ENCODE measurements around the gene RBP3. TPM values are rescaled to one million over a fixed set of nuclear protein-coding genes. Genes with fewer than 3 reads are reported as not detected.

The RBP3 gene
- total RNA-seq, 5 donors from 2014 or later (not counting 1 experiment from before 2014, with no cell fraction given) = not detected

- no peaks in the 10 kb centered on the region for H3K27me3 Mint-ChIP-seq
- no peaks in the 10 kb centered on the region for H3K4me1 Mint-ChIP-seq
- ChIA-PET CTCF (no interaction called here), POLR2A (no interaction called here)
- H3K36me3 ChIP-seq (ENCODE audit: control insufficient read depth in 2 of 2, extremely low read depth in 1 of 2, insufficient read depth in 1 of 2, low read length in 1 of 2) = no peaks in the 10 kb centered on the region
- no peaks in the 10 kb centered on the region for H3K9me3 ChIP-seq
- WGBS (ENCODE audit: insufficient coverage) = 81% methylated on average over 33 of the region's 36 CpGs
- H3K27me3 ChIP-seq (replicated peaks in 1 of 2; ENCODE audit: control insufficient read depth in 2 of 2, extremely low read depth in 1 of 2, insufficient read depth in 2 of 2, low read length in 1 of 2) = peaks cover 0 to 11% of the 10 kb centered on the region in 2 experiments
- H3K9me3 Mint-ChIP-seq = no peaks in the 10 kb centered on the region
- no peak overlapping the region for H3K27ac Mint-ChIP-seq
- DNase-seq (no peak), ATAC-seq (replicated peaks in 1 of 4) (no peak)
- no peaks in the 10 kb centered on the region for H3K36me3 Mint-ChIP-seq
- no peak overlapping the region for H3K4me3 ChIP-seq (ENCODE audit: control insufficient read depth in 1 of 2, extremely low read depth in 1 of 2, low read length in 1 of 2)
- no peak overlapping the region for H3K27ac ChIP-seq (ENCODE audit: low read length)
- no peak overlapping the region for H3K4me3 Mint-ChIP-seq
- no peaks in the 10 kb centered on the region for H3K4me1 ChIP-seq (ENCODE audit: control insufficient read depth in 1 of 2, extremely low read depth in 1 of 2, insufficient read depth in 2 of 2, low read length in 2 of 2)
Observed at GRCh38 chr10:47348661-47349470, 703 bp downstream of the RBP3 start.

- ATAC-seq (replicated peaks in 1 of 4) (no peak), DNase-seq (no peak)
- Histone ChIP-seq H3K27me3 (replicated peaks in 1 of 2; ENCODE audit: control insufficient read depth in 2 of 2, extremely low read depth in 1 of 2, insufficient read depth in 2 of 2, low read length in 1 of 2) (peaks cover 0 to 11% of the 10 kb centered on the region in 2 experiments), H3K27ac (ENCODE audit: low read length) (no peak overlapping the region), H3K4me1 (ENCODE audit: control insufficient read depth in 1 of 2, extremely low read depth in 1 of 2, insufficient read depth in 2 of 2, low read length in 2 of 2) (no peaks in the 10 kb centered on the region), H3K4me3 (ENCODE audit: control insufficient read depth in 1 of 2, extremely low read depth in 1 of 2, low read length in 1 of 2) (no peak overlapping the region), H3K36me3 (ENCODE audit: control insufficient read depth in 2 of 2, extremely low read depth in 1 of 2, insufficient read depth in 1 of 2, low read length in 1 of 2) (no peaks in the 10 kb centered on the region), H3K9me3 (no peaks in the 10 kb centered on the region)
- no peak overlapping the region for H3K4me3 Mint-ChIP-seq
- WGBS (ENCODE audit: insufficient coverage) = 90% methylated on average over 22 of the region's 22 CpGs
- ChIA-PET CTCF (no interaction called here), POLR2A (no interaction called here)
- no peaks in the 10 kb centered on the region for H3K36me3 Mint-ChIP-seq
- H3K9me3 Mint-ChIP-seq = no peaks in the 10 kb centered on the region
- no peaks in the 10 kb centered on the region for H3K4me1 Mint-ChIP-seq
- H3K27ac Mint-ChIP-seq = no peak overlapping the region
- H3K27me3 Mint-ChIP-seq = no peaks in the 10 kb centered on the region
Observed at GRCh38 chr10:47349516-47349915, 1.4 kb downstream of the RBP3 start.

- WGBS (ENCODE audit: insufficient coverage) = 95% methylated on average over 30 of the region's 31 CpGs
Observed at GRCh38 chr10:47349941-47350371, 1.8 kb downstream of the RBP3 start.

GRCh38 chr10:47350671-47351640 lies 2.8 kb downstream of the RBP3 start:
- Mint-ChIP-seq H3K9me3 (no peaks in the 10 kb centered on the region), H3K27me3 (no peaks in the 10 kb centered on the region), H3K4me1 (no peaks in the 10 kb centered on the region), H3K4me3 (no peak overlapping the region), H3K36me3 (no peaks in the 10 kb centered on the region), H3K27ac (no peak overlapping the region)
- peaks cover 0 to 11% of the 10 kb centered on the region in 2 experiments for H3K27me3 ChIP-seq (replicated peaks in 1 of 2; ENCODE audit: control insufficient read depth in 2 of 2, extremely low read depth in 1 of 2, insufficient read depth in 2 of 2, low read length in 1 of 2)
- no peaks in the 10 kb centered on the region for H3K9me3 ChIP-seq
- CTCF ChIA-PET = no interaction called here
- POLR2A ChIA-PET = no interaction called here
- WGBS (ENCODE audit: insufficient coverage) = 91% methylated on average over 38 of the region's 39 CpGs
- H3K36me3 ChIP-seq (ENCODE audit: control insufficient read depth in 2 of 2, extremely low read depth in 1 of 2, insufficient read depth in 1 of 2, low read length in 1 of 2) = no peaks in the 10 kb centered on the region
- no peak overlapping the region for H3K4me3 ChIP-seq (ENCODE audit: control insufficient read depth in 1 of 2, extremely low read depth in 1 of 2, low read length in 1 of 2)
- H3K27ac ChIP-seq (ENCODE audit: low read length) = no peak overlapping the region
- DNase-seq (no peak), ATAC-seq (replicated peaks in 1 of 4) (no peak)
- no peaks in the 10 kb centered on the region for H3K4me1 ChIP-seq (ENCODE audit: control insufficient read depth in 1 of 2, extremely low read depth in 1 of 2, insufficient read depth in 2 of 2, low read length in 2 of 2)

More at GRCh38 chr10:47349941-47350371, 1.8 kb downstream of the RBP3 start:
- Mint-ChIP-seq H3K4me3 (no peak overlapping the region), H3K9me3 (no peaks in the 10 kb centered on the region), H3K36me3 (no peaks in the 10 kb centered on the region), H3K27ac (no peak overlapping the region), H3K27me3 (no peaks in the 10 kb centered on the region), H3K4me1 (no peaks in the 10 kb centered on the region)
- Histone ChIP-seq H3K4me1 (ENCODE audit: control insufficient read depth in 1 of 2, extremely low read depth in 1 of 2, insufficient read depth in 2 of 2, low read length in 2 of 2) (no peaks in the 10 kb centered on the region), H3K27me3 (replicated peaks in 1 of 2; ENCODE audit: control insufficient read depth in 2 of 2, extremely low read depth in 1 of 2, insufficient read depth in 2 of 2, low read length in 1 of 2) (peaks cover 0 to 11% of the 10 kb centered on the region in 2 experiments), H3K4me3 (ENCODE audit: control insufficient read depth in 1 of 2, extremely low read depth in 1 of 2, low read length in 1 of 2) (no peak overlapping the region), H3K9me3 (no peaks in the 10 kb centered on the region), H3K27ac (ENCODE audit: low read length) (no peak overlapping the region), H3K36me3 (ENCODE audit: control insufficient read depth in 2 of 2, extremely low read depth in 1 of 2, insufficient read depth in 1 of 2, low read length in 1 of 2) (no peaks in the 10 kb centered on the region)
- ChIA-PET POLR2A (no interaction called here), CTCF (no interaction called here)
- DNase-seq (no peak), ATAC-seq (replicated peaks in 1 of 4) (no peak)

GRCh38 chr10:47351899-47352815 lies 4.0 kb downstream of the RBP3 start:
- no peaks in the 10 kb centered on the region for H3K9me3 ChIP-seq
- Mint-ChIP-seq H3K9me3 (no peaks in the 10 kb centered on the region), H3K4me3 (no peak overlapping the region), H3K27me3 (no peaks in the 10 kb centered on the region), H3K4me1 (no peaks in the 10 kb centered on the region), H3K36me3 (no peaks in the 10 kb centered on the region), H3K27ac (no peak overlapping the region)
- CTCF ChIA-PET = interaction anchor here in 1 of 2 donors (0.6 kb wide), 1 partner anchor 14 kb away, joined by 3 read pairs; no protein-coding TSS in a partner anchor
- 84% methylated on average over 7 of the region's 14 CpGs for WGBS (ENCODE audit: insufficient coverage)
- H3K36me3 ChIP-seq (ENCODE audit: control insufficient read depth in 2 of 2, extremely low read depth in 1 of 2, insufficient read depth in 1 of 2, low read length in 1 of 2) = no peaks in the 10 kb centered on the region
- ATAC-seq (replicated peaks in 1 of 4) (no peak), DNase-seq (no peak)
- H3K27me3 ChIP-seq (replicated peaks in 1 of 2; ENCODE audit: control insufficient read depth in 2 of 2, extremely low read depth in 1 of 2, insufficient read depth in 2 of 2, low read length in 1 of 2) = peaks cover 0 to 5% of the 10 kb centered on the region in 2 experiments
- no peaks in the 10 kb centered on the region for H3K4me1 ChIP-seq (ENCODE audit: control insufficient read depth in 1 of 2, extremely low read depth in 1 of 2, insufficient read depth in 2 of 2, low read length in 2 of 2)
- no peak overlapping the region for H3K4me3 ChIP-seq (ENCODE audit: control insufficient read depth in 1 of 2, extremely low read depth in 1 of 2, low read length in 1 of 2)
- POLR2A ChIA-PET = no interaction called here
- H3K27ac ChIP-seq (ENCODE audit: low read length) = no peak overlapping the region

- ATAC-seq (replicated peaks in 1 of 4) (no peak), DNase-seq (no peak)
- Mint-ChIP-seq H3K4me3 (no peak overlapping the region), H3K27ac (no peak overlapping the region), H3K36me3 (no peaks in the 10 kb centered on the region), H3K4me1 (no peaks in the 10 kb centered on the region), H3K9me3 (no peaks in the 10 kb centered on the region), H3K27me3 (no peaks in the 10 kb centered on the region)
- Histone ChIP-seq H3K4me3 (ENCODE audit: control insufficient read depth in 1 of 2, extremely low read depth in 1 of 2, low read length in 1 of 2) (no peak overlapping the region), H3K4me1 (ENCODE audit: control insufficient read depth in 1 of 2, extremely low read depth in 1 of 2, insufficient read depth in 2 of 2, low read length in 2 of 2) (no peaks in the 10 kb centered on the region), H3K27ac (ENCODE audit: low read length) (no peak overlapping the region), H3K36me3 (ENCODE audit: control insufficient read depth in 2 of 2, extremely low read depth in 1 of 2, insufficient read depth in 1 of 2, low read length in 1 of 2) (no peaks in the 10 kb centered on the region), H3K27me3 (replicated peaks in 1 of 2; ENCODE audit: control insufficient read depth in 2 of 2, extremely low read depth in 1 of 2, insufficient read depth in 2 of 2, low read length in 1 of 2) (peaks cover 0 to 5% of the 10 kb centered on the region in 2 experiments), H3K9me3 (no peaks in the 10 kb centered on the region)
- ChIA-PET POLR2A (no interaction called here), CTCF (interaction anchor here in 1 of 2 donors (0.6 kb wide), 1 partner anchor 76 kb away, joined by 3 read pairs; no protein-coding TSS in a partner anchor)
- WGBS (ENCODE audit: insufficient coverage) = 76% methylated on average over 6 of the region's 6 CpGs
Observed at GRCh38 chr10:47353351-47353750, 5.2 kb downstream of the RBP3 start.
